ENCODE data around the gene TXNRD1. TPM values are rescaled to one million over a fixed set of nuclear protein-coding genes. Genes with fewer than 3 reads are reported as not detected.

The TXNRD1 gene
- total RNA-seq, 4 donors from 2014 or later = 76.0 to 141 (median 97.8) TPM

DNA sequence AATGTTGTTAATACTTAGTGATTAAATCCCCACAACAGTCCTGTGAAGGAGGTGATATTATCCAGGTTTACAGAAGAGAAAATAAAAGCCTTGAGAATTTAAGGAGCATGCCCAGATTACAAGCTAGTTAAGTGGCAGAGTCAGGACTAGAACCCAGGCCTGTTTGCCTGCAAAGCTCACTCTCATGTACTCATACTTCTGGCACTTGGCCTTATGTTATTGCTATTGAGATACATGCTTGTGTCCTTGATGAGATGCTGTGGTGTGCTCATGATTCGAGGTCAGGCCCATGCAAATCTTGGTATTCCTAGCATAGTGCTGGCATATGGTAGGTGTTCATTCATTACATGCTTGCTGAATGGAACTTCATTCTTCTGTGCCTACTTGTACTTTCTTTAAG, 80.4 kb downstream of the TXNRD1 start:
- H3K36me3 ChIP-seq = no peaks in the 10 kb centered on the region
- TF ChIP-seq POLR2A (IDR thresholded peaks at IDR 0.05) = no peak
- TF ChIP-seq, protein P1, sequence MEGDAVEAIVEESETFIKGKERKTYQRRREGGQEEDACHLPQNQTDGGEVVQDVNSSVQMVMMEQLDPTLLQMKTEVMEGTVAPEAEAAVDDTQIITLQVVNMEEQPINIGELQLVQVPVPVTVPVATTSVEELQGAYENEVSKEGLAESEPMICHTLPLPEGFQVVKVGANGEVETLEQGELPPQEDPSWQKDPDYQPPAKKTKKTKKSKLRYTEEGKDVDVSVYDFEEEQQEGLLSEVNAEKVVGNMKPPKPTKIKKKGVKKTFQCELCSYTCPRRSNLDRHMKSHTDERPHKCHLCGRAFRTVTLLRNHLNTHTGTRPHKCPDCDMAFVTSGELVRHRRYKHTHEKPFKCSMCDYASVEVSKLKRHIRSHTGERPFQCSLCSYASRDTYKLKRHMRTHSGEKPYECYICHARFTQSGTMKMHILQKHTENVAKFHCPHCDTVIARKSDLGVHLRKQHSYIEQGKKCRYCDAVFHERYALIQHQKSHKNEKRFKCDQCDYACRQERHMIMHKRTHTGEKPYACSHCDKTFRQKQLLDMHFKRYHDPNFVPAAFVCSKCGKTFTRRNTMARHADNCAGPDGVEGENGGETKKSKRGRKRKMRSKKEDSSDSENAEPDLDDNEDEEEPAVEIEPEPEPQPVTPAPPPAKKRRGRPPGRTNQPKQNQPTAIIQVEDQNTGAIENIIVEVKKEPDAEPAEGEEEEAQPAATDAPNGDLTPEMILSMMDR (IDR thresholded peaks at IDR 0.05) = no peak
- intact Hi-C loops (cut with DNase I; ENCODE audit: low total_unique reads) = no loop called here
- H3K27me3 ChIP-seq = no peaks in the 10 kb centered on the region
- H3K9me3 ChIP-seq = no peaks in the 10 kb centered on the region
- H3K27ac ChIP-seq = no peak overlapping the region
- no peaks in the 10 kb centered on the region for H3K4me1 ChIP-seq
- no peak for DNase-seq
- no peak overlapping the region for H3K4me3 ChIP-seq

GRCh38 chr12:104296718-104297117, 81.1 kb downstream of the TXNRD1 start:
- no peak overlapping the region for H3K27ac ChIP-seq
- H3K4me1 ChIP-seq = no peaks in the 10 kb centered on the region
- intact Hi-C loops (cut with DNase I; ENCODE audit: low total_unique reads) = no loop called here

DNA sequence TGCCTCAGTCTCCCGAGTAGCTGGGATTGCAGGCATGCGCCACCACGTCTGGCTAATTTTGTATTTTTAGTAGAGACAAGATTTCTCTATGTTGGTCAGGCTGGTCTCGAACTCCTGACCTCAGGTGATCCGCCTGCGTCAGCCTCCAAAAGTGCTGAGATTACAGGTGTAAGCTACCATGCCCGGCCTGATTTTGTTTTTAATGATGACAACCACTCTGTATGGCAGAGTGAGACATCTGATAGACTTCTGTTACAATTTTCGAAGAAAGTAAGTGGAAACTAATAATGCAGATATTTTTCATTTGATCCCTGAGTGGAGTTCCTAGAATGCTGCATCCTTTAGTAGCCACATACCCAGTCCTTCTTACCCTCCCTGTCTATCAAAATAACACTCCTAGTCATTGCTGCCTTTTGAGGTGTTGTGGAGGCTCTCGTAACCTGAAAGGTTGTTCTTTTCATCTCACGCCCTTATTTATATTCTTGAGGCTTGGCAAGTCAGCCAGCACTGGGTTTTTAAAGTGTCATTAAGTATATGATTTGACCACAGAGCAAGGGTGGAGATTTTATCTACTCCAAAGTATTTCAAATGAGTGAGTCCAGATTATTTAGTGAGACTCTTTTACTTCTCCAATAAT, 82.0 kb downstream of the TXNRD1 start:
- intact Hi-C loops (cut with DNase I; ENCODE audit: low total_unique reads) = no loop called here
- peaks cover 0 to under 1% of the 10 kb centered on the region in 2 donors for H3K4me1 ChIP-seq
- no peak overlapping the region for H3K4me3 ChIP-seq
- H3K27me3 ChIP-seq = no peaks in the 10 kb centered on the region
- DNase-seq = no peak
- no peak for TF ChIP-seq POLR2A (IDR thresholded peaks at IDR 0.05)
- TF ChIP-seq, protein P1 (IDR thresholded peaks at IDR 0.05) = no peak
- no peaks in the 10 kb centered on the region for H3K9me3 ChIP-seq
- H3K27ac ChIP-seq = no peak overlapping the region
- H3K36me3 ChIP-seq = no peaks in the 10 kb centered on the region

More at GRCh38 chr12:104296718-104297117, 81.1 kb downstream of the TXNRD1 start:
- Histone ChIP-seq H3K4me3 (no peak overlapping the region), H3K36me3 (no peaks in the 10 kb centered on the region), H3K27me3 (no peaks in the 10 kb centered on the region), H3K9me3 (no peaks in the 10 kb centered on the region)
- TF ChIP-seq, protein P1 (IDR thresholded peaks at IDR 0.05) = no peak
- no peak for TF ChIP-seq POLR2A (IDR thresholded peaks at IDR 0.05)
- no peak for DNase-seq

DNA sequence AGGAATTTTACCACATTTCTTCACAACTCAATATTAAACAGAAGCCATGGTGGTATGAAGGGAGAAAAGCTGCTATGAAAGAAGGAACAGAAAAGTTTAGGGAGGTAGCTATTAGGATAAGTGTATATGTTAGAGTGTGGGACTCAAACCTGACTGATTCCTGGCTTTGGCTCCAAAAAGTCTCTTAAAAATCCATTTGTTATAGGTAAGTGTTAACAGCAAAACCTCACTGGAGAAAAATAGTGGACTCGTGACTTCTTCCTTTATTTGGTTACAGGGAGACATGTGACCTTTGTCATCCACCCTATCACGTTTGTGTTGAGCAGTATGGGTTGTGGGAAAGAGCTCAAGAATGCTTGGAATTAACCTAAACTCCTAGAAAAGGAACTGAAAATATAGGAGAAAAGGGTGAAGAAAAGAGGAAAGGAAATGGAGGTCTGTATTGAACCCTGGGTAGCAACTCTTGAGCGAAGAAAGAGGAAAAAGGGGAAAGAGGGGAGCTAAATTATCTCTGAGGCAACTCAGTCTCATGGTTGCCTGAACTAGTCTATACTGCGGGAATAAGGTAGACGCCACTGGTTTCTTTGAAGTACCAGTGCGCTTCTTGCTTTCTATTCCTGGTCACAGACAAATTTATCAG, 84.4 kb downstream of the TXNRD1 start:
- Histone ChIP-seq H3K27me3 (no peaks in the 10 kb centered on the region), H3K27ac (no peak overlapping the region), H3K36me3 (no peaks in the 10 kb centered on the region), H3K9me3 (no peaks in the 10 kb centered on the region), H3K4me1 (peaks cover 6% of the 10 kb centered on the region in 2 donors), H3K4me3 (no peak overlapping the region)
- TF ChIP-seq, protein P1 (IDR thresholded peaks at IDR 0.05) = no peak
- TF ChIP-seq POLR2A (IDR thresholded peaks at IDR 0.05) = no peak
- intact Hi-C loops (cut with DNase I; ENCODE audit: low total_unique reads) = no loop called here
- no peak for DNase-seq

DNA sequence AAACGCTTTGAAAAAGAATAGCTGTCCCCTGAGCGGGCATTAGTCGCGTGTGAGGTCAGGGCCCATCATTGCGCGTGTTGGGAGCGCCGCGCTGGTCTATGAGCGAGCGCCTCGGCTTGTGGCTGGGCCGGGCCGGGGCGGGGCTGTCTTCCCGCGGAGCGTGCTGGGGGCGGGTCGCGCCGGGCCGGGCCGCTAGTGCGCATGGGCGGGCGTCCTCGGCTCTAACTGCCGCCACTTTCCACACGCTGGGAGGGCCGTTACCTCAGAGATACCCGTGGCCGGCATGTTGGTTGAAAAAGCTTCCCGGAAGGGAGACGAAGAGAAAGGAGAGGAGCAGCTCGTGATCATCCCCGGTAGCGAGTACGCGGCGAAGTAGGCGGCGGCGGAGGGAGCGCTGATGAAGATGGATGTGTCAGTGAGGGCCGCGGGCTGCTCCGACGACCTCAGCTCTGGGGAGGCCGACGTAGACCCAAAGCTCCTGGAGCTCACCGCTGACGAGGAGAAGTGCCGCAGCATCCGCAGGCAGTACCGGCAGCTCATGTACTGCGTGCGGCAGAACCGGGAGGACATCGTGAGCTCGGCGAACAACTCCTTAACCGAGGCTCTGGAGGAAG, 88.1 kb downstream of the TXNRD1 start, which contains the start of gene EID3:
TSS of gene EID3 (plus strand) at position 202 of the 614 bp plus-strand sequence. CDS start at position 398, 196 bp downstream.
- peak; percentile 86 to 93 for DNase-seq
- peak within 1 kb of the TSS; percentile 41 for H3K4me3 ChIP-seq
- no peaks in the 10 kb centered on the region for H3K9me3 ChIP-seq
- TF ChIP-seq, protein P1 (IDR thresholded peaks at IDR 0.05) = peak in 1 of 4 experiments; percentile 11
- TF ChIP-seq POLR2A (IDR thresholded peaks at IDR 0.05) = peak; percentile 29 to 48
- no peaks in the 10 kb centered on the region for H3K36me3 ChIP-seq
- H3K4me1 ChIP-seq = peaks cover 6 to 9% of the 10 kb centered on the region in 2 donors
- peak within 1 kb of the TSS; percentile 80 to 81 for H3K27ac ChIP-seq
- intact Hi-C loops (cut with DNase I; ENCODE audit: low total_unique reads) = no loop called here
- no peaks in the 10 kb centered on the region for H3K27me3 ChIP-seq

Measured in uterus (tissue), 4 donors.